Measurements from ENCODE around the gene PLAC1.

PLAC1 gene

DNA sequence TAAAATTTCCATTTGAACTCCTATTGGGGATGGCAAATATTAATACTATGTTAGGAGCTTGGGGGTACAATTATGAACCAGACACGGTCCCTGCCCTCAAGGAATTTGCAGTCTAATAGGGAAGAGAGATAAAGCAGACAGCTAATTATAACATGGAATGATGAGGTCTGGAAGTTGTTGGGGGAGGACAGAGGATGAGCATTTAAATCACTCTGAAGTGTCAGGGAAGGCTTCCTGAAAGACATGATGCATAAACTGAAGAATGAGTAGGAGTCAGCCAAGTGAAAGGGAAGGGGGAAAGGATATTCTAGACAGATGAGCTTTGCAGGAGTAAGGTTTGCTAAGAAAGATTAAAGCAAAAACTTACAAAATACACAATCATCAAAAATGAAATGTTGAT is 15.9 kb downstream of the PLAC1 start:
- Histone ChIP-seq H4K20me1 (ENCODE audit: control insufficient read depth, insufficient read depth, low read depth, low read length) (no peaks in the 10 kb centered on the region), H3K9me2 (replicated peaks; ENCODE audit: control insufficient read depth, low read length) (no peaks in the 10 kb centered on the region), H3F3A (ENCODE audit: control insufficient read depth, insufficient read depth) (no peaks in the 10 kb centered on the region), H3K4me1 (ENCODE audit: control insufficient read depth, low read length) (no peaks in the 10 kb centered on the region), H3K27me3 (ENCODE audit: control insufficient read depth, low read length) (no peaks in the 10 kb centered on the region), H3K4me2 (ENCODE audit: low read length) (no peak overlapping the region), H3K79me2 (ENCODE audit: control insufficient read depth, low read length) (no peaks in the 10 kb centered on the region), H3K27ac (ENCODE audit: low read depth, low read length) (no peak overlapping the region), H3K36me3 (ENCODE audit: control insufficient read depth, low read length) (no peaks in the 10 kb centered on the region), H3K9me3 (ENCODE audit: control insufficient read depth, insufficient read depth, low read length) (no peaks in the 10 kb centered on the region), H3K4me3 (ENCODE audit: low read length) (no peak overlapping the region)
- no peak for TF ChIP-seq EZH2phosphoT487 (IDR thresholded peaks at IDR 0.05; ENCODE audit: borderline replicate concordance, low read length)
- TF ChIP-seq, protein P1, sequence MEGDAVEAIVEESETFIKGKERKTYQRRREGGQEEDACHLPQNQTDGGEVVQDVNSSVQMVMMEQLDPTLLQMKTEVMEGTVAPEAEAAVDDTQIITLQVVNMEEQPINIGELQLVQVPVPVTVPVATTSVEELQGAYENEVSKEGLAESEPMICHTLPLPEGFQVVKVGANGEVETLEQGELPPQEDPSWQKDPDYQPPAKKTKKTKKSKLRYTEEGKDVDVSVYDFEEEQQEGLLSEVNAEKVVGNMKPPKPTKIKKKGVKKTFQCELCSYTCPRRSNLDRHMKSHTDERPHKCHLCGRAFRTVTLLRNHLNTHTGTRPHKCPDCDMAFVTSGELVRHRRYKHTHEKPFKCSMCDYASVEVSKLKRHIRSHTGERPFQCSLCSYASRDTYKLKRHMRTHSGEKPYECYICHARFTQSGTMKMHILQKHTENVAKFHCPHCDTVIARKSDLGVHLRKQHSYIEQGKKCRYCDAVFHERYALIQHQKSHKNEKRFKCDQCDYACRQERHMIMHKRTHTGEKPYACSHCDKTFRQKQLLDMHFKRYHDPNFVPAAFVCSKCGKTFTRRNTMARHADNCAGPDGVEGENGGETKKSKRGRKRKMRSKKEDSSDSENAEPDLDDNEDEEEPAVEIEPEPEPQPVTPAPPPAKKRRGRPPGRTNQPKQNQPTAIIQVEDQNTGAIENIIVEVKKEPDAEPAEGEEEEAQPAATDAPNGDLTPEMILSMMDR (IDR thresholded peaks at IDR 0.05; ENCODE audit: low read depth, low read length, poor library complexity, severe bottlenecking), result no peak

DNA sequence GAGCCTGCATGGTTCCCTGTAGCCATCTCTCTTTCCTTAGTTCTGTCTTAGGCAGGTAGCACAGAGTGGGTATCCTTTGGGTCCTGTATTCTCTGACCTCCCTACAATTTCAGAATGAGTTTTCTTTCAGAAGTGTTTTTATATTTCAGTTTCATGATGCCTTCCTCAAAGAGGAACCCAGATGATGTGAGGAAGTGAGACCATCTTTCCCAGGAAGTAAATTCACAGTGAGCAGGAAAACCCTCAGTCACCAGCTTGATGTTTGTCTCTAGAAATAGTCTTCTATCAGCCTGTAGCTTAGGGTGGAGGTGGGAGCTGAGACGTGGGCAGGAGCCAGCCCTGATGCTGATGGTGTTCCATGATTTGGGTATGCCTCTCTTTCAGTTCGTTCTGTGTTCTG is 16.9 kb downstream of the PLAC1 start:
- no peak overlapping the region for H3K4me3 ChIP-seq (ENCODE audit: low read length)
- no peaks in the 10 kb centered on the region for H3K9me2 ChIP-seq (replicated peaks; ENCODE audit: control insufficient read depth, low read length)
- H4K20me1 ChIP-seq (ENCODE audit: control insufficient read depth, insufficient read depth, low read depth, low read length), result no peaks in the 10 kb centered on the region
- no peaks in the 10 kb centered on the region for H3K9me3 ChIP-seq (ENCODE audit: control insufficient read depth, insufficient read depth, low read length)
- no peaks in the 10 kb centered on the region for H3K36me3 ChIP-seq (ENCODE audit: control insufficient read depth, low read length)
- no peak overlapping the region for H3K27ac ChIP-seq (ENCODE audit: low read depth, low read length)
- H3K4me1 ChIP-seq (ENCODE audit: control insufficient read depth, low read length), result no peaks in the 10 kb centered on the region
- H3K79me2 ChIP-seq (ENCODE audit: control insufficient read depth, low read length), result no peaks in the 10 kb centered on the region
- TF ChIP-seq, protein P1 (IDR thresholded peaks at IDR 0.05; ENCODE audit: low read depth, low read length, poor library complexity, severe bottlenecking), result no peak
- TF ChIP-seq EZH2phosphoT487 (IDR thresholded peaks at IDR 0.05; ENCODE audit: borderline replicate concordance, low read length), result no peak
- H3F3A ChIP-seq (ENCODE audit: control insufficient read depth, insufficient read depth), result no peaks in the 10 kb centered on the region
- H3K27me3 ChIP-seq (ENCODE audit: control insufficient read depth, low read length), result no peaks in the 10 kb centered on the region
- no peak overlapping the region for H3K4me2 ChIP-seq (ENCODE audit: low read length)

DNA sequence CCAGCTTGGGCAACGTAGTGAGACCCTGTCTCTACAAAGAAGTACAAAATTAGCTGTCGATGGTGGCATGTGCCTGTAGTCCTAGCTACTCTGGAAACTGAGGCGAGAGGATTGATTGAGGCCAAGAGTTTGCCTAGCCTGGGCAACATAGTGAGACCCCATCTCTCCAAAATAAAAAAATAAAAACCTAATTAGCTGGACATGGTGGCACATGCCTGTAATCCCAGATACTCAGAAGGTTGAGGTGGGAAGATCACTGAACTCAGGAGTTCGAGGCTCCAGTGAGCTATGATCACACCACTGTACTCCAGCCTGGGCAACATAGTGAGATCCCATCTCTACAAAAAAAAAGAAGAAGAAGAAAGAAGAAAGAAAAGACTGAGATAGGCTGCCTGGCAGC is 17.4 kb downstream of the PLAC1 start:
- Histone ChIP-seq H3K36me3 (ENCODE audit: control insufficient read depth, low read length) (no peaks in the 10 kb centered on the region), H3K9me2 (replicated peaks; ENCODE audit: control insufficient read depth, low read length) (no peaks in the 10 kb centered on the region), H3F3A (ENCODE audit: control insufficient read depth, insufficient read depth) (no peaks in the 10 kb centered on the region), H3K4me1 (ENCODE audit: control insufficient read depth, low read length) (no peaks in the 10 kb centered on the region), H3K4me2 (ENCODE audit: low read length) (no peak overlapping the region), H4K20me1 (ENCODE audit: control insufficient read depth, insufficient read depth, low read depth, low read length) (no peaks in the 10 kb centered on the region), H3K79me2 (ENCODE audit: control insufficient read depth, low read length) (no peaks in the 10 kb centered on the region), H3K27me3 (ENCODE audit: control insufficient read depth, low read length) (no peaks in the 10 kb centered on the region), H3K27ac (ENCODE audit: low read depth, low read length) (no peak overlapping the region), H3K9me3 (ENCODE audit: control insufficient read depth, insufficient read depth, low read length) (no peaks in the 10 kb centered on the region), H3K4me3 (ENCODE audit: low read length) (no peak overlapping the region)
- no peak for TF ChIP-seq EZH2phosphoT487 (IDR thresholded peaks at IDR 0.05; ENCODE audit: borderline replicate concordance, low read length)
- TF ChIP-seq, protein P1 (IDR thresholded peaks at IDR 0.05; ENCODE audit: low read depth, low read length, poor library complexity, severe bottlenecking), result no peak

DNA sequence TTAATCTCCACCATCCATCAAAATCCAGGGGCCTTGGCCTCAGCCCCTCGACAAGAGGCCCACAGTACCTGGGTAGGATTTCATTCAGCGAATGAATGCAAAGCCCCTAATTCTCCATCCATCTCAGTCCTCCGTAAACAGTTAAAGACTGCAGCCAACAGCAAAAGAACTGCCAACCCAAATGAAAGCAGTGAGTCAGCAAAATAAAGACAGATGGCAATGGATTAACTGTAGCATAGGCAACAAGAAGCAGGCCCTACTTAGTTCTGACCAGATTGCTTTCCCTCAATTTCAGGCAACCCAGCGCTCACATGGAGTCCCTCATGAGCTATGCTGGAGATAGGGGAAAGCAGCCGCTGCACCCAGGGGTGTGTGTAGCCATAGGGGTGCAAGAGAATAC is 21.4 kb downstream of the PLAC1 start:
- no peak overlapping the region for H3K4me3 ChIP-seq (ENCODE audit: low read length)

More for the DNA sequence above, 21.4 kb downstream of the PLAC1 start:
- TF ChIP-seq EZH2phosphoT487 (IDR thresholded peaks at IDR 0.05; ENCODE audit: borderline replicate concordance, low read length), result no peak
- TF ChIP-seq, protein P1 (IDR thresholded peaks at IDR 0.05; ENCODE audit: low read depth, low read length, poor library complexity, severe bottlenecking), result no peak
- Histone ChIP-seq H3K27ac (ENCODE audit: low read depth, low read length) (no peak overlapping the region), H3K4me2 (ENCODE audit: low read length) (no peak overlapping the region), H3K79me2 (ENCODE audit: control insufficient read depth, low read length) (no peaks in the 10 kb centered on the region), H3K9me2 (replicated peaks; ENCODE audit: control insufficient read depth, low read length) (no peaks in the 10 kb centered on the region), H3K4me1 (ENCODE audit: control insufficient read depth, low read length) (no peaks in the 10 kb centered on the region), H3F3A (ENCODE audit: control insufficient read depth, insufficient read depth) (no peaks in the 10 kb centered on the region), H4K20me1 (ENCODE audit: control insufficient read depth, insufficient read depth, low read depth, low read length) (no peaks in the 10 kb centered on the region), H3K27me3 (ENCODE audit: control insufficient read depth, low read length) (no peaks in the 10 kb centered on the region), H3K36me3 (ENCODE audit: control insufficient read depth, low read length) (no peaks in the 10 kb centered on the region), H3K9me3 (ENCODE audit: control insufficient read depth, insufficient read depth, low read length) (no peaks in the 10 kb centered on the region)
